KG1 (cell line): ENCODE measurements around the gene TNFRSF1A.

ENCODE experiments used
- DNase-seq: peaks from one replicate; lab custom pipeline; 2025; lab: John Stamatoyannopoulos, UW

Gene TNFRSF1A

GRCh38 chr12:6323340-6323994 lies 18.4 kb downstream of the TNFRSF1A start:
- peak; percentile 66 for DNase-seq

GRCh38 chr12:6322969-6323339 lies 18.9 kb downstream of the TNFRSF1A start:
- no peak for DNase-seq

GRCh38 chr12:6322352-6322751 lies 19.5 kb downstream of the TNFRSF1A start:
- no peak for DNase-seq

- DNase-seq: no peak
Observed at GRCh38 chr12:6321905-6322304, 20.0 kb downstream of the TNFRSF1A start.

GRCh38 chr12:6319446-6319845 lies 22.4 kb downstream of the TNFRSF1A start:
- no peak for DNase-seq

GRCh38 chr12:6318440-6318879 lies 23.4 kb downstream of the TNFRSF1A start:
- no peak for DNase-seq

GRCh38 chr12:6317693-6318439 lies 24.0 kb downstream of the TNFRSF1A start:
- DNase-seq: no peak

GRCh38 chr12:6316921-6317692 lies 24.8 kb downstream of the TNFRSF1A start:
- DNase-seq: no peak

- DNase-seq: no peak
Observed at GRCh38 chr12:6315704-6316597, 25.9 kb downstream of the TNFRSF1A start.

- DNase-seq: no peak
Observed at GRCh38 chr12:6315184-6315583, 26.7 kb downstream of the TNFRSF1A start.

- DNase-seq: no peak
Observed at GRCh38 chr12:6314776-6315175, 27.1 kb downstream of the TNFRSF1A start.

- no peak for DNase-seq
Observed at GRCh38 chr12:6313326-6313940, 28.4 kb downstream of the TNFRSF1A start.

GRCh38 chr12:6312529-6313325 lies 29.1 kb downstream of the TNFRSF1A start:
- DNase-seq: no peak

GRCh38 chr12:6311822-6312528 lies 29.9 kb downstream of the TNFRSF1A start:
- no peak for DNase-seq

GRCh38 chr12:6310771-6311610 lies 30.9 kb downstream of the TNFRSF1A start:
- DNase-seq: no peak

GRCh38 chr12:6307529-6307928 lies 34.3 kb downstream of the TNFRSF1A start:
- DNase-seq: no peak

- no peak for DNase-seq
Observed at GRCh38 chr12:6306599-6307220, 35.2 kb downstream of the TNFRSF1A start.

- no peak for DNase-seq
Observed at GRCh38 chr12:6306151-6306550, 35.7 kb downstream of the TNFRSF1A start.

- DNase-seq: no peak
Observed at GRCh38 chr12:6303071-6303470, 38.8 kb downstream of the TNFRSF1A start.
